Bronchial epithelial cell (primary cell): ENCODE measurements around the gene INO80D. TPM values are rescaled to one million over a fixed set of nuclear protein-coding genes. Genes with fewer than 3 reads are reported as not detected.
"Not testable (repeated sequence)": the region's sequence is repeated elsewhere in the genome, so short reads cannot be mapped to it uniquely, and the experiment has no call there.

Source experiments
- DNase-seq: peaks from one replicate; pipeline ENCODE4 v3.0.0-alpha.2; 2010; ENCODE audit warnings: low read depth
- FAIRE-seq: peaks from 2 replicates; lab custom pipeline; 2011; peaks lifted over from hg19 to GRCh38; lab: Jason Lieb, UNC
- H3K27me3 ChIP-seq: 2 replicates; pipeline ENCODE4 v1.5.1; 2011; ENCODE audit warnings: low read length; ENCODE audit not compliant: control insufficient read depth, insufficient read depth
- H3K36me3 ChIP-seq: 2 replicates; pipeline ENCODE4 v1.5.1; 2011; ENCODE audit warnings: low read length; ENCODE audit not compliant: control insufficient read depth, insufficient read depth
- H3K4me3 ChIP-seq: 2 replicates; pipeline ENCODE4 v1.5.1; 2011; ENCODE audit warnings: mild to moderate bottlenecking, low read depth, low read length, control low read depth
- total RNA-seq: library from RNA; depleted of rRNA; stranded (reverse); fragments of >200 nt; gene quantifications from 2 replicates; pipeline ENCODE4 v1.2.1, GENCODE V29; 2014
- TF ChIP-seq, protein P1 (sequence below): IDR thresholded peaks from 2 replicates; pipeline ENCODE4 v1.5.1; 2011; ENCODE audit warnings: mild to moderate bottlenecking, moderate library complexity, low read length, control low read depth, inconsistent platforms; ENCODE audit not compliant: insufficient read depth, severe bottlenecking

Gene INO80D
- total RNA-seq, 1 donor from 2014 or later = 7.6 TPM

DNA sequence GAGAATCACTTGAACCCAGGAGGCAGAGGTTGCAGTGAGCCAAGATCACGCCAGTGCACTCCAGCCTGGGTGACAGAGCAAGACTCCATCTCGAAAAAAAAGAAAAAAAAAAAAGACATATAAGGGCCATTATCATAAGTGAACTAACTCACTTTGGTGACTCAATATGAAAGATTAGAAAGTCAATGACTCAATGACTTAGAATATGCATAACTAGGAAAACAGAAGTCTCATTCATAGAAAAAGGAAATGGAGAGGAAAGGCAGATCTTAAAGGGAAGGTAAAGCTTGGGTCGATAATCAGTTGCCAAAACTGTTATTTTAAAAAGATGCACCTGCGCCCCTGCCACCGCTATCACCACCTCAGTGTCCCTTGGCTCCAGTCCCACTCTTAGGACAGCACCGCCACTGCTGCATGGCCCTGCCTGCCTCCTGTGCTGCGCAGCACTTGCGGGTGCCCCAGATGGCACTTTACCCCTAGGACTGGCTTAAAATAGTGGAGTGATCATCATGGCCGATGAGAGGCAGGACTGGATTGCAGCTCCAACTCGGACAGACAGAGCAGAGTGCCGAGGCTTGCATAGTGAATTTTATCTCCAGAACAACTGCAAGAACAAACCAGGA, 54.7 kb downstream of the INO80D start:
- Histone ChIP-seq H3K4me3 (no peak overlapping the region), H3K36me3 (peaks cover 9% of the 10 kb centered on the region), H3K27me3 (no peaks in the 10 kb centered on the region)
- TF ChIP-seq, protein P1, sequence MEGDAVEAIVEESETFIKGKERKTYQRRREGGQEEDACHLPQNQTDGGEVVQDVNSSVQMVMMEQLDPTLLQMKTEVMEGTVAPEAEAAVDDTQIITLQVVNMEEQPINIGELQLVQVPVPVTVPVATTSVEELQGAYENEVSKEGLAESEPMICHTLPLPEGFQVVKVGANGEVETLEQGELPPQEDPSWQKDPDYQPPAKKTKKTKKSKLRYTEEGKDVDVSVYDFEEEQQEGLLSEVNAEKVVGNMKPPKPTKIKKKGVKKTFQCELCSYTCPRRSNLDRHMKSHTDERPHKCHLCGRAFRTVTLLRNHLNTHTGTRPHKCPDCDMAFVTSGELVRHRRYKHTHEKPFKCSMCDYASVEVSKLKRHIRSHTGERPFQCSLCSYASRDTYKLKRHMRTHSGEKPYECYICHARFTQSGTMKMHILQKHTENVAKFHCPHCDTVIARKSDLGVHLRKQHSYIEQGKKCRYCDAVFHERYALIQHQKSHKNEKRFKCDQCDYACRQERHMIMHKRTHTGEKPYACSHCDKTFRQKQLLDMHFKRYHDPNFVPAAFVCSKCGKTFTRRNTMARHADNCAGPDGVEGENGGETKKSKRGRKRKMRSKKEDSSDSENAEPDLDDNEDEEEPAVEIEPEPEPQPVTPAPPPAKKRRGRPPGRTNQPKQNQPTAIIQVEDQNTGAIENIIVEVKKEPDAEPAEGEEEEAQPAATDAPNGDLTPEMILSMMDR = no peak
- no peak for FAIRE-seq
- DNase-seq = peak; percentile 76

DNA sequence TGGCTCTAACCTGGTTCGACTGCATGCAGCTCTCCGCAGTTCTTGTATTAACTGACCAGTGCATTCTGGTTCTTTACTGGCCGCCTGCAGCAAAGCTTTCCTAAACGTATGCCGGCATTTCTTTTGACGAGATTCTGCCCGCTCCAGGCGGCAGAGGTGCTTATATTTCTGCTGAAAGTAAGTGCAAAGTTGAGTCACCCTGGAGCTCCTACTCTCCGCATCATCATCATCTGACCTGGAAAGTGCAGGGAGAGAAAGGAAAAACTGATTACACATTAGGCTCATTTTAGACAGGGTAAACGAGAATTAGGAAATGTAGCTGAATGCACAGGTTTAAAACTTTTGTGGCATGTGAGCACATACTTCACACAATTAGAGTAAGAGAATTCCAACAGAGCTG, 57.9 kb downstream of the INO80D start:
- DNase-seq = no peak
- Histone ChIP-seq H3K4me3 (no peak overlapping the region), H3K36me3 (peaks cover 11% of the 10 kb centered on the region), H3K27me3 (no peaks in the 10 kb centered on the region)
- FAIRE-seq = no peak
- TF ChIP-seq, protein P1 = no peak

DNA sequence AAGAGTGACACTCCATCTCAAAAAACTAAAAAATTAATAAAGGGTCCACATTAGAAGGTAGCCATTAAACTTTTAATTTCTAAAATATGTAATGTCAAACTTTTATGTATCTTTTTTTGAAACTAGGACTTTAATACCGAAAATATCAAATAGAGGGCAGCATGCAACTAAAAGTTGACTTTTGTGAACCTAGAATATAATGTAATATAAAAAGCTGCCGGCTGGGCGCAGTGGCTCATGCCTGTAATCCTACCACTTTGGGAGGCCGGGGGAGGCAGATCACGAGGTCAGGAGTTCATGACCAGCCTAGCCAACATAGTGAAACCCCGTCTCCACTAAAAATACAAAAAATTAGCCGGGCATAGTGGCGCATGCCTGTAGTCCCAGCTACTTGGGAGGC, 62.8 kb downstream of the INO80D start:
- no peak for FAIRE-seq
- H3K27me3 ChIP-seq = no peaks in the 10 kb centered on the region
- DNase-seq = no peak
- TF ChIP-seq, protein P1 = no peak
- H3K36me3 ChIP-seq = peaks cover 8% of the 10 kb centered on the region
- H3K4me3 ChIP-seq = no peak overlapping the region

DNA sequence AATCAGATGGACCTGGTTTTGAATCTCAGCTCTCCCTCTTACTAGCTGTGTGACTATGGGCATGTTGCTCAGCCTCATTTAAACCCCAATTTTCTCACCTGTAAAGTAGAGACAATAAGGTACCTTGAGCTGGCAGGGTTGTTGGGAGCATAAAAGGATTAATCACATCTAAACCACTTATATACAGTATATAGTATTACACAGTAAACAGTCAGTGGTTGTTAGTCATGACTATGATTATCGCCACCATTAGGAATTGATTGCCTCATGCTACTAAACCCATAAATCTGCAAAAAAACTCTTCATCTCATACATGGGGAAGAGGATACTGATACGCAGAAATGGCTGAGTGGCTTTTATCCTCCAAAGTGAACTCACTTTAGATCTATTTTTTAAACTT, 65.8 kb downstream of the INO80D start:
- peak; percentile 70 for DNase-seq
- Histone ChIP-seq H3K36me3 (peaks cover 6% of the 10 kb centered on the region), H3K4me3 (no peak overlapping the region), H3K27me3 (no peaks in the 10 kb centered on the region)
- FAIRE-seq = no peak
- TF ChIP-seq, protein P1 = no peak

DNA sequence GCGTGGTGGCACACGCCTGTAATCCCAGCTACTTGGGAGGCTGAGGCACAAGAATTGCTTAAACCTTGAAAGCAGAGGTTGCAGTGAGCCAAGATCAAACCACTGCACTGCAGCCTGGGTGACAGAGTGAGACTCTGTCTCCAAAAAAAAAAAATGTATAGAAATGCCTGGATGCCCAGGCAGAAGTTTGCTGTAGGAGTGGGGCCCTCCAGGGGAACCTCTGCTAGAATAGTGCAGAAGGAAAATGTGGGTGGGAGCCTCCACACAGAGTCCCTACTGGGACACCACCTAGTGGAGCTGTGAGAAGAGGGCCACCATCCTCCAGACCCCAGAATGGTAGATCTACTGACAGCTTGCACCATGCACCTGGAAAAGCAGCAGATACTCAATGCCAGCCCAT, 70.2 kb downstream of the INO80D start:
- not testable (repeated sequence) for H3K27me3 ChIP-seq, H3K36me3 ChIP-seq, DNase-seq, FAIRE-seq, H3K4me3 ChIP-seq

DNA sequence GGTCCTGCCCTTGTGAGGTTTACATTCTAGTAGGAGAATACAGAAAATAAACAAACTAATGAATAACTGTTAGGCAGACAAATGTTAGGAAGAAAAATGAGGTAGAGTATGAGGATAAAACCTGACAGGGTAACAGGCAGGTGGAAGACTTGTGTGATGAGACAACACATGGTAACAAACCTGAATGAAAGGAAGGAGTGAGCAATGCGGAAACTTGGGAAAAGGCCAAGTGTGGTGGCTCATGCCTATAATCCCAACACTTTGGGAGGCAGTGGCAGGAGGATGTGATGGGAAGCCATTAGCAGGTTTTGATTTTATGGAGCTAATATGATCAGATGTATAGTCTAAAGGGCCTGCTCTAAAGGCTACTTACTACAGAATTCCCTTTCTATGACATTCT, 74.2 kb downstream of the INO80D start:
- peaks cover 3% of the 10 kb centered on the region for H3K36me3 ChIP-seq
- DNase-seq = peak; percentile 62
- FAIRE-seq = no peak
- no peaks in the 10 kb centered on the region for H3K27me3 ChIP-seq
- no peak overlapping the region for H3K4me3 ChIP-seq
- TF ChIP-seq, protein P1 = no peak
